C4-2B (cell line): ENCODE measurements around the gene FIG4.

Source experiments
- CTCF ChIP-seq: fragments of 450-650 bp; conservative IDR thresholded peaks from 2 replicates; pipeline ENCODE4 v1.5.1; 2017; ENCODE audit warnings: mild to moderate bottlenecking
- ZFX ChIP-seq: fragments of 450-650 bp; IDR thresholded peaks from 2 replicates; pipeline ENCODE4 v1.6.1; 2017

GRCh38 chr6:109787312-109787711 lies 96.2 kb downstream of the FIG4 start:
- TF ChIP-seq CTCF (no peak), ZFX (no peak)
